CD4-positive, alpha-beta T cell (primary cell): ENCODE results near the gene MAP4K5. TPM values are rescaled to one million over a fixed set of nuclear protein-coding genes. Genes with fewer than 3 reads are reported as not detected.

ENCODE experiments used
- ATAC-seq: fragments of 200-7000 bp; cut with Tn5 transposase; one replicate; pipeline ENCODE4 v1.10.0; 2022; ENCODE audit warnings: mild to moderate bottlenecking; ENCODE audit not compliant: poor library complexity
- CTCF ChIA-PET: fragments of 350-600 bp; sonication (Branson Sonifier 250); formaldehyde crosslinking; loops from one replicate; lab custom pipeline; 2021; ENCODE audit warnings: antibody characterized with exemption, inconsistent platforms; lab: Charles Lee
- POLR2A ChIA-PET: fragments of 350-600 bp; sonication (Branson Sonifier 250); formaldehyde crosslinking; loops from one replicate; lab custom pipeline; 2021; ENCODE audit warnings: antibody characterized with exemption, inconsistent platforms; lab: Charles Lee
- DNase-seq, 14 experiments: peaks; one replicate each; pipeline ENCODE4 v3.0.0-alpha.2; 2013 to 2020; ENCODE audit warnings: mixed read lengths in 2 of 14
- H3K27ac ChIP-seq, 2 donors: one replicate each; pipeline versions ENCODE4 v1.5.1 to v1.7.0; 2013; ENCODE audit warnings: low read length in 2 of 2, low read depth in 1 of 2, mild to moderate bottlenecking in 1 of 2
- H3K27me3 ChIP-seq, 2 experiments: 1 replicate in 1 of 2; 2 replicates in 1 of 2; pipeline versions ENCODE4 v1.6.1 to v1.7.0; 2013; ENCODE audit warnings: low read length in 2 of 2, control low read depth in 1 of 2, mild to moderate bottlenecking in 1 of 2, moderate library complexity in 1 of 2; ENCODE audit not compliant: insufficient read depth in 2 of 2, control insufficient read depth in 1 of 2
- H3K36me3 ChIP-seq: one replicate; pipeline ENCODE4 v1.6.1; 2013; ENCODE audit warnings: low read length, control low read depth; ENCODE audit not compliant: insufficient read depth
- H3K4me1 ChIP-seq: one replicate; pipeline ENCODE4 v1.6.1; 2013; ENCODE audit warnings: low read length, control low read depth; ENCODE audit not compliant: insufficient read depth
- H3K4me3 ChIP-seq: one replicate; pipeline ENCODE4 v1.5.1; 2013; ENCODE audit warnings: mild to moderate bottlenecking, low read length, moderate library complexity
- H3K9me3 ChIP-seq, 2 experiments: 1 replicate in 1 of 2; 2 replicates in 1 of 2; pipeline versions ENCODE4 v1.6.1 to v1.7.0; 2013; ENCODE audit warnings: low read length in 2 of 2, mild to moderate bottlenecking in 2 of 2, control low read depth in 1 of 2, moderate library complexity in 1 of 2; ENCODE audit not compliant: control insufficient read depth in 1 of 2, insufficient read depth in 1 of 2
- H3K27ac Mint-ChIP-seq: one replicate; pipeline ENCODE4 v1.8.0; 2020; ENCODE audit warnings: mixed read lengths
- H3K27me3 Mint-ChIP-seq: one replicate; pipeline ENCODE4 v1.8.0; 2021; ENCODE audit warnings: mixed read lengths
- H3K36me3 Mint-ChIP-seq: one replicate; pipeline ENCODE4 v1.8.0; 2021; ENCODE audit warnings: low read depth, mixed read lengths
- H3K4me1 Mint-ChIP-seq: one replicate; pipeline ENCODE4 v1.8.0; 2021; ENCODE audit warnings: low read depth, mixed read lengths
- H3K4me3 Mint-ChIP-seq: one replicate; pipeline ENCODE4 v1.8.0; 2020; ENCODE audit warnings: mild to moderate bottlenecking, mixed read lengths
- H3K9me3 Mint-ChIP-seq: one replicate; pipeline ENCODE4 v1.8.0; 2020; ENCODE audit warnings: mixed read lengths
- CTCF ChIP-seq: fragments of 200-600 bp; IDR thresholded peaks from one replicate; pipeline ENCODE4 v1.8.0; 2022; ENCODE audit warnings: antibody characterized with exemption, mild to moderate bottlenecking
- intact Hi-C, 2 experiments: fragments of 100-400 bp; cut with DNase I in 1 of 2; cut with micrococcal nuclease in 1 of 2; formaldehyde crosslinking; loops; one replicate each; pipeline versions ENCODE4 v1.15.1 to v1.9.0; 2023 to 2025; cut with DNase I, micrococcal nuclease
- total RNA-seq, 174 experiments: library from RNA in 2 of 174; stranded (reverse) in 2 of 174; gene quantifications; one replicate each; pipeline ENCODE4 v1.2.3 and lab custom pipeline; 2021 to 2026

The MAP4K5 gene
- total RNA-seq, 2 experiments from 2014 or later: 32.4 to 34.5 TPM

- no peak for TF ChIP-seq CTCF
- peak overlapping the region; percentile 95 for H3K4me3 Mint-ChIP-seq
- H3K27ac Mint-ChIP-seq: peak overlapping the region; percentile 86
- no peaks in the 10 kb centered on the region for H3K27me3 Mint-ChIP-seq
- H3K4me1 Mint-ChIP-seq: peaks cover 64% of the 10 kb centered on the region
- Histone ChIP-seq H3K4me1 (peaks cover 23% of the 10 kb centered on the region), H3K9me3 (no peaks in the 10 kb centered on the region), H3K27ac (no peak overlapping the region), H3K27me3 (no peaks in the 10 kb centered on the region), H3K36me3 (peaks cover 3% of the 10 kb centered on the region), H3K4me3 (peak overlapping the region; percentile 87)
- peaks cover 9% of the 10 kb centered on the region for H3K36me3 Mint-ChIP-seq
- intact Hi-C loops: loop anchor here (1.0 to 5.0 kb wide), 5 partner anchors 9 to 899 kb away; partner anchors contain the start of genes VCPKMT (in 2 of the 2), NEMF (in 1 of the 2) and SOS2 (in 1 of the 2)
- ATAC-seq (no peak), DNase-seq (no peak)
- ChIA-PET POLR2A (interaction anchor here (1.5 to 2.3 kb wide), 2 partner anchors 8 to 210 kb away, joined by 7 to 14 read pairs; no protein-coding TSS in a partner anchor), CTCF (interaction anchor here (1.3 kb wide), 1 partner anchor 329 kb away, joined by 4 read pairs; no protein-coding TSS in a partner anchor)
- no peaks in the 10 kb centered on the region for H3K9me3 Mint-ChIP-seq
These were observed 1.5 kb downstream of the MAP4K5 start for GRCh38 chr14:50530794-50531365.

GRCh38 chr14:50530358-50530757 lies 2.0 kb downstream of the MAP4K5 start:
- Mint-ChIP-seq H3K9me3 (no peaks in the 10 kb centered on the region), H3K36me3 (peaks cover 9% of the 10 kb centered on the region), H3K4me1 (peaks cover 66% of the 10 kb centered on the region), H3K27ac (peak overlapping the region; percentile 86), H3K4me3 (peak overlapping the region; percentile 95), H3K27me3 (no peaks in the 10 kb centered on the region)
- intact Hi-C loops: loop anchor here (5.0 kb wide), 4 partner anchors 298 to 898 kb away; partner anchors contain the start of genes VCPKMT (in 2 of the 2), NEMF (in 1 of the 2) and SOS2 (in 1 of the 2)
- CTCF ChIA-PET: no interaction called here
- TF ChIP-seq CTCF: no peak
- no peak overlapping the region for H3K27ac ChIP-seq
- no peaks in the 10 kb centered on the region for H3K27me3 ChIP-seq
- POLR2A ChIA-PET: no interaction called here
- no peak for DNase-seq
- no peak overlapping the region for H3K4me3 ChIP-seq
- H3K36me3 ChIP-seq: peaks cover 3% of the 10 kb centered on the region
- no peaks in the 10 kb centered on the region for H3K9me3 ChIP-seq
- H3K4me1 ChIP-seq: peaks cover 27% of the 10 kb centered on the region
- no peak for ATAC-seq

GRCh38 chr14:50529288-50530179 lies 2.8 kb downstream of the MAP4K5 start:
- POLR2A ChIA-PET: no interaction called here
- Mint-ChIP-seq H3K4me3 (peak overlapping the region; percentile 95), H3K4me1 (peaks cover 74% of the 10 kb centered on the region), H3K27ac (peak overlapping the region; percentile 2), H3K9me3 (no peaks in the 10 kb centered on the region), H3K27me3 (no peaks in the 10 kb centered on the region), H3K36me3 (peaks cover 13% of the 10 kb centered on the region)
- Histone ChIP-seq H3K9me3 (no peaks in the 10 kb centered on the region), H3K27ac (no peak overlapping the region), H3K27me3 (no peaks in the 10 kb centered on the region), H3K4me3 (no peak overlapping the region), H3K4me1 (peaks cover 27% of the 10 kb centered on the region), H3K36me3 (peaks cover 3% of the 10 kb centered on the region)
- ATAC-seq (no peak), DNase-seq (no peak)
- CTCF ChIA-PET: interaction anchor here (1.1 kb wide), 1 partner anchor 209 kb away, joined by 8 read pairs; no protein-coding TSS in a partner anchor
- intact Hi-C loops: loop anchor here (5.0 kb wide), 4 partner anchors 297 to 897 kb away; partner anchors contain the start of genes VCPKMT (in 2 of the 2), NEMF (in 1 of the 2) and SOS2 (in 1 of the 2)
- TF ChIP-seq CTCF: no peak
